ENCODE data around the gene TMEM145. TPM values are rescaled to one million over a fixed set of nuclear protein-coding genes. Genes with fewer than 3 reads are reported as not detected.

TMEM145 gene
- total and polyA plus RNA-seq, 9 of the 15 experiments (the other 6 are each of a cell fraction or from before 2014, with no cell fraction given), result 0.80 to 5.5 (median 1.9) TPM; not detected in 3

DNA sequence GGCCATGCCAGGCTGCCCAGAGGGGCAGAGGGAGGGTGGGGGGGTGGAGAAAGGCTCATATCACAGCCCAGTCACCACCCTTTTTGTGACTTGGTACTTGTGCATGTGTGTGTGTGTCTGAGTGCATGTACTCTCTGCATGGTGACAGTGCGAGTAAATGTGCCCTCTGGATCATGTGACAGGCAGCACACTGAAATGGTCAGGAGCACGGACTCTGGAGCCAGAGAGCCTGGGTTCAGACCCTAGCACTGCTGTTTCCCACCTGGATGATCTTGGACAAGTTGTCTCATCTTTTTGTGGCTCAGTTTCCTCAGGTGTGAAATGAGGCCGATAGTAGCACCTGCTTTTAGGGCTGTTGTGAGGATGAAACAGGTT is 42.1 kb upstream of the TMEM145 start:
- CTCF ChIA-PET (ENCODE audit: low intra/inter-chr PET ratio), result no interaction called here
- Histone ChIP-seq H3K4me3 (no peak overlapping the region), H3K9me1 (ENCODE audit: control insufficient read depth, insufficient read depth, low read length) (no peaks in the 10 kb centered on the region), H3K4me1 (replicated peaks in 1 of 2; ENCODE audit: control insufficient read depth in 2 of 2, insufficient read depth in 2 of 2, low read length in 2 of 2) (peaks cover 17 to 56% of the 10 kb centered on the region in 2 experiments), H3K9me3 (replicated peaks; ENCODE audit: control insufficient read depth, insufficient read depth, low read depth, low read length) (no peaks in the 10 kb centered on the region), H3K9ac (ENCODE audit: insufficient read depth in 1 of 2, low read depth in 2 of 2, low read length in 2 of 2) (peak overlapping the region; percentile 17 to 99), H2AFZ (ENCODE audit: low read depth, low read length) (no peak overlapping the region), H3K4me2 (ENCODE audit: insufficient read depth, low read length) (peak overlapping the region; percentile 96; the same call in 1 of the 2 replicates), H3K27me3 (ENCODE audit: control insufficient read depth in 2 of 2, insufficient read depth in 2 of 2, low read length in 2 of 2) (no peaks in the 10 kb centered on the region), H4K20me1 (replicated peaks; ENCODE audit: control insufficient read depth, insufficient read depth, low read length) (no peaks in the 10 kb centered on the region), H3K36me3 (ENCODE audit: control insufficient read depth, insufficient read depth, low read length) (peaks cover 46% of the 10 kb centered on the region), H3K79me2 (ENCODE audit: control insufficient read depth, insufficient read depth, low read length) (peaks cover 32% of the 10 kb centered on the region), H3K27ac (ENCODE audit: extremely low read depth, low read depth, low read length) (peak overlapping the region; percentile 91)
- BruUV-seq (replicated peaks), result no TSS peak
- POLR2A ChIA-PET, result interaction anchor here (1.5 to 2.9 kb wide), 4 partner anchors 9 to 24 kb away, joined by 4 to 16 read pairs (median 8); no protein-coding TSS in a partner anchor
- TF ChIP-seq, protein P1, sequence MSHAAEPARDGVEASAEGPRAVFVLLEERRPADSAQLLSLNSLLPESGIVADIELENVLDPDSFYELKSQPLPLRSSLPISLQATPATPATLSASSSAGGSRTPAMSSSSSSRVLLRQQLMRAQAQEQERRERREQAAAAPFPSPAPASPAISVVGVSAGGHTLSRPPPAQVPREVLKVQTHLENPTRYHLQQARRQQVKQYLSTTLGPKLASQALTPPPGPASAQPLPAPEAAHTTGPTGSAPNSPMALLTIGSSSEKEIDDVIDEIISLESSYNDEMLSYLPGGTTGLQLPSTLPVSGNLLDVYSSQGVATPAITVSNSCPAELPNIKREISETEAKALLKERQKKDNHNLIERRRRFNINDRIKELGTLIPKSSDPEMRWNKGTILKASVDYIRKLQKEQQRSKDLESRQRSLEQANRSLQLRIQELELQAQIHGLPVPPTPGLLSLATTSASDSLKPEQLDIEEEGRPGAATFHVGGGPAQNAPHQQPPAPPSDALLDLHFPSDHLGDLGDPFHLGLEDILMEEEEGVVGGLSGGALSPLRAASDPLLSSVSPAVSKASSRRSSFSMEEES (CRISPR knock-in tag; IDR thresholded peaks at IDR 0.05), result peak; percentile 21
- TF ChIP-seq, protein P2, sequence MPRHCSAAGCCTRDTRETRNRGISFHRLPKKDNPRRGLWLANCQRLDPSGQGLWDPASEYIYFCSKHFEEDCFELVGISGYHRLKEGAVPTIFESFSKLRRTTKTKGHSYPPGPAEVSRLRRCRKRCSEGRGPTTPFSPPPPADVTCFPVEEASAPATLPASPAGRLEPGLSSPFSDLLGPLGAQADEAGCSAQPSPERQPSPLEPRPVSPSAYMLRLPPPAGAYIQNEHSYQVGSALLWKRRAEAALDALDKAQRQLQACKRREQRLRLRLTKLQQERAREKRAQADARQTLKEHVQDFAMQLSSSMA (CRISPR knock-in tag; IDR thresholded peaks at IDR 0.05), result no peak
- TF ChIP-seq, protein P3, sequence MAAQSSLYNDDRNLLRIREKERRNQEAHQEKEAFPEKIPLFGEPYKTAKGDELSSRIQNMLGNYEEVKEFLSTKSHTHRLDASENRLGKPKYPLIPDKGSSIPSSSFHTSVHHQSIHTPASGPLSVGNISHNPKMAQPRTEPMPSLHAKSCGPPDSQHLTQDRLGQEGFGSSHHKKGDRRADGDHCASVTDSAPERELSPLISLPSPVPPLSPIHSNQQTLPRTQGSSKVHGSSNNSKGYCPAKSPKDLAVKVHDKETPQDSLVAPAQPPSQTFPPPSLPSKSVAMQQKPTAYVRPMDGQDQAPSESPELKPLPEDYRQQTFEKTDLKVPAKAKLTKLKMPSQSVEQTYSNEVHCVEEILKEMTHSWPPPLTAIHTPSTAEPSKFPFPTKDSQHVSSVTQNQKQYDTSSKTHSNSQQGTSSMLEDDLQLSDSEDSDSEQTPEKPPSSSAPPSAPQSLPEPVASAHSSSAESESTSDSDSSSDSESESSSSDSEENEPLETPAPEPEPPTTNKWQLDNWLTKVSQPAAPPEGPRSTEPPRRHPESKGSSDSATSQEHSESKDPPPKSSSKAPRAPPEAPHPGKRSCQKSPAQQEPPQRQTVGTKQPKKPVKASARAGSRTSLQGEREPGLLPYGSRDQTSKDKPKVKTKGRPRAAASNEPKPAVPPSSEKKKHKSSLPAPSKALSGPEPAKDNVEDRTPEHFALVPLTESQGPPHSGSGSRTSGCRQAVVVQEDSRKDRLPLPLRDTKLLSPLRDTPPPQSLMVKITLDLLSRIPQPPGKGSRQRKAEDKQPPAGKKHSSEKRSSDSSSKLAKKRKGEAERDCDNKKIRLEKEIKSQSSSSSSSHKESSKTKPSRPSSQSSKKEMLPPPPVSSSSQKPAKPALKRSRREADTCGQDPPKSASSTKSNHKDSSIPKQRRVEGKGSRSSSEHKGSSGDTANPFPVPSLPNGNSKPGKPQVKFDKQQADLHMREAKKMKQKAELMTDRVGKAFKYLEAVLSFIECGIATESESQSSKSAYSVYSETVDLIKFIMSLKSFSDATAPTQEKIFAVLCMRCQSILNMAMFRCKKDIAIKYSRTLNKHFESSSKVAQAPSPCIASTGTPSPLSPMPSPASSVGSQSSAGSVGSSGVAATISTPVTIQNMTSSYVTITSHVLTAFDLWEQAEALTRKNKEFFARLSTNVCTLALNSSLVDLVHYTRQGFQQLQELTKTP (IDR thresholded peaks at IDR 0.05; ENCODE audit: low read depth in 1 of 2, partially characterized antibody in 2 of 2), result no peak
- no peak for TF ChIP-seq ZNF24 (IDR thresholded peaks at IDR 0.05)
- no peak for ATAC-seq
- FAIRE-seq, result no peak
- no peak for DNase-seq (ENCODE audit: extremely low read depth in 1 of 4, low spot score in 3 of 4)
- in situ Hi-C loops (cut with MboI) (no loop called here), intact Hi-C loops (cut with micrococcal nuclease) (no loop called here)
- WGBS (ENCODE audit: insufficient coverage, low coverage, missing lambda C conversion rate), result 87% methylated on average over 3 of the region's 3 CpGs

All from K562 (cell line).